Hepatic stellate cell (primary cell): ENCODE data around the gene CCDC141.

ENCODE experiments used
- DNase-seq: peaks from one replicate; pipeline ENCODE4 v3.0.0; 2011; ENCODE audit warnings: low spot score

The CCDC141 gene

DNA sequence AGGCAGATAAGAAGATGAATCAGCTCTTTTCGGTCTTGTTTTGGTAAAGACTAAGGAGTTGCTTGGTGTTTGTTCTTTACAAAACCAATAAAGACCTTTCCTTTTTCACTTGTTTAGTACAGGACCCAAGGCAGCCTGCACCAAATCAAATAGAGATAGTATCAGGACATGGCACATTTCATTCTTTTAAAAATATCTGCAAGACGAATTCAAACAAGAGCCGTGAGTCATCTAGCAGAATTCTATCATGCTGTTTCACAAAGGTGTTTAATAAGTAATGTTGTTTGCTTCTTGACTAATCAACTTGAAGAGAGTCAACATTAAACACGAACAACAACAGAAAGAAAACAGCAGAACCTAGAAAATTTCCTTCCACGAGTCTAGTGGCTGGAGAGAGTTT is 139.9 kb downstream of the CCDC141 start:
- no peak for DNase-seq

DNA sequence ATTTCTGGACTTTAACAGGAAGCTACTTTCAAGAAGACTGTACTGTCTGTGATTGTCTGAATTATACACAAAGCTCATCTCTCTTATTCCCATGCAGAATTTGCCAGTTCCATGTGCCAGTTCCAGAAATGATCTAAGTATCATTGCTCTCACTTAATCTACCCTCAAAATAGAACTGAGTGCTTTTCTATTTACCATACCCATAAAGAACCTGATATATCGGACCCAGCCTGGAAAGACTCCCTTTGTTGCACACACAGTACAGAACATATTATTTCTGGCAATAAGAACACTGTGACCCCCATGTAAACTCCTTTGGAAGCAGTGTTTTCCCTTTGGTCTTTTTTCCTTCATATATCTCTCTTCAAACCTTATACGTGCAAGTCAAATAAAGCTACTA is 140.4 kb downstream of the CCDC141 start:
- DNase-seq, result no peak

DNA sequence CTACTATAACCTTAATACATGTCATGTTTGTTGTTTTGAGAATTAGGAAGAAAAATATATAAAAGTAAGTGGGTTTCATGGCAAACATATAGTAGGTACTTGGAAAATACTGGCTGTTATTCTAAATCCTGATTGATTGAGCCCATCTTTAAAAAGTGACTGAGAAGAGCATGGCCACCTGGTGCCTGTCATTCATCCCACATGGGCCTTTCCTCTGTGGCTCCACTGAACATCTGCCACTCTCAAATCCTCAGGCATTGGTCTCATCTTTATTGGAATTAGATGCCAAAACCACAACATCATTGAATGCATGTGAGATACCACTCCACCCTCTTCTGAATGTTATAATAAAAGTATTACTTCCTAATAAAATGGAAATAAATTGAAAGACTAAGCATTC is 141.1 kb downstream of the CCDC141 start:
- no peak for DNase-seq

DNA sequence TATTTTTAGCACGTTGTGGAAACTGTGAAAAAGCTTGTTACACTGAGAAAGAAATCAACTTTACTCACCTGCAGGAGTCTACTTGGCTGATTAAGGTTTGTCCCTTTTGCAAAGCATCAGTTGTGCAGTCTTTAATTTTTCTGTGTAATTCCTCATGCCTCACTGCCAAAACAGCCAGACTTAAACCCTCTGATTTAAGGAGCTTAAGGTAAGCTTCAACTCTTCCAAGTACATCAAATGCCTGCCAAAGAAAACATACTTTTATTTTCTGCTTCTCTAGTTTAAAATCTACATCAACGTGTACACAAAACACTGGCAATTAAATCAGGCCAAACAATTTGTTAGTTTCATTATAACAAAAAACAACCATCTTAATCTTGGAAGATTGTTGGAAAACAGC is 144.7 kb downstream of the CCDC141 start:
- DNase-seq, result no peak

DNA sequence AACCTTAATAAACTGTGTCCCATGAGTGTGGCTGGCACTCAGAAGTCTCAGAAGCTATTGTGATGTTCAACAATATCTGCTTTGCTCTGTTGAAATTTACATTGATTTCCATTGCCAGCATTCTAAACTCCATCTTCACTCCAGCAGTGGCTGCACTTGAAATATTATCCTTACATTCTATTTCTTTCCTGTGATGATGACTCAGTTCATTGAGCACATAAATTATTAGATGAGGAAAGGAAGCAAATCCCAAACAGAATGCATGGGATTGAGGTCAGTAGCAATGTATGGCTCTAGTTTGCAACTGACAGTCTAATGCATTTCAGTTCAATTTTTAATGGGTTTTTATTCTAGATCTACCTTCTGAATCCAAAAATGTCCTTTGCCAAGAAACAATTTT is 150.3 kb downstream of the CCDC141 start:
- no peak for DNase-seq

GRCh38 chr2:178895872-178896271 is 154.1 kb downstream of the CCDC141 start:
- no peak for DNase-seq

- DNase-seq, result no peak
These were observed 154.8 kb downstream of the CCDC141 start for GRCh38 chr2:178895171-178895570.

DNA sequence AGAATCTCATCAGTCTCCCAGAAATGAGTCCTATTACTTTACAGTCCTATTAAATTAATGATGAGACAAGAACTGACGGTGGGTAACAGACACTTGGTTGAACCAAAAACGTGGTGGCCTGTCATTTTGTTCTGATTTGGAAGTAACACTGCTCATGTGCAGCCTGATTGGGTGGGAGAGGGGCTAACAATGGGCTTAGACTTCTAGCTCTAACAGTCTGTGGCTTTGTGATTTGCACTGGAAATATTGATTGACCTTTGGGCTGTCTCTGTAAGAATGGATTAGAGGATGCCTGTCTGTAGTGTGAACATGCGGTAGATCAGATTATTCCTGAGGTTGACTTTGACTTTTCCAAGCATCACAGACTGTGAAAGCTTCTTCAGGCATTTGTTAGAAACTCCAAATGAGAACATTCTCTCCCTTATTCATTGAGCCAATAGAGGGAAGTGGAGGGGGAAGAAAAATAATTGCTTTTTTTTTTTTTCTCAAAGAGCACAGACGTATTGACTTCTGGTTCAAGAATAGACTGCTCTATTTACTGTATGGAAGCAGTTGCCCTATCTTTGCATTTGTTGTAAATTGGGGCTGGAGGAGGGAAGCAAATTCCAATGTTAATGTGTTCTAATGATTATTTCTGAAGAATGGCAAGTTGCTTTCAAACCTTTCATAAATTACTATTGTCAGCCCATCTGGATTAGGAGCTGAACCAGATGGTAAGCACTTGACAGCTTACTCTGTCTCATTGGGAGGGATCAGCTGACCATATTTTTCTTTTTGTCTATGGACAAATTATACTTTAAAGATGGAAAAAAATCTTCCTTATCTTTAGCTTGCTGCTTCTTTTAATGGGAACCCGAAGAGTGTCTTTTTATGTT is 156.9 kb downstream of the CCDC141 start:
- no peak for DNase-seq

- no peak for DNase-seq
These were observed 157.9 kb downstream of the CCDC141 start for GRCh38 chr2:178891959-178892485.

GRCh38 chr2:178891265-178891958 is 158.5 kb downstream of the CCDC141 start:
- DNase-seq, result peak; percentile 4

- DNase-seq, result no peak
These were observed 163.9 kb downstream of the CCDC141 start for GRCh38 chr2:178886006-178886405.

DNA sequence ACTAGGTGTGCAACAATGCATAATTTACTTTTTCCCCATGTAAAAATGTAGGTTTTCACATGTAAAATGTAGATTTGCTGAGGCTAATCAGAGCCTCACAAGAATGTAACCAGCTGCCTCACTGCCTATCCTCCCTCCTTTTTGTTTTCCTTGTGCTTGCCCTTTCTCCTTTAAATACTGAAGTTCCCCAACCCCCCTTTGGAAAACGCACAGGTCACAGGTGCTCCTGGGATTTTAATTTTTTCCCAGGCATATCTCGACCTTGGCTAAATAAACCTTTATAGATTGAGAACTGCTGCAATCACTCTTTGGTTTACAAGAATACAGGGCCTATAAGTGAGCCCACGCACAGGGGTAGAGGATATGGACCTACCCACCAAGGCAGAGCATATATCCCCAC is 165.5 kb downstream of the CCDC141 start:
- no peak for DNase-seq

GRCh38 chr2:178882666-178883440 is 167.1 kb downstream of the CCDC141 start:
- DNase-seq, result no peak

GRCh38 chr2:178881075-178881474 is 168.9 kb downstream of the CCDC141 start:
- DNase-seq, result no peak

GRCh38 chr2:178880257-178880656 is 169.7 kb downstream of the CCDC141 start:
- DNase-seq, result no peak

- no peak for DNase-seq
These were observed 172.1 kb downstream of the CCDC141 start for GRCh38 chr2:178877874-178878273.

- DNase-seq, result no peak
These were observed 175.3 kb downstream of the CCDC141 start for GRCh38 chr2:178874529-178875240.

DNA sequence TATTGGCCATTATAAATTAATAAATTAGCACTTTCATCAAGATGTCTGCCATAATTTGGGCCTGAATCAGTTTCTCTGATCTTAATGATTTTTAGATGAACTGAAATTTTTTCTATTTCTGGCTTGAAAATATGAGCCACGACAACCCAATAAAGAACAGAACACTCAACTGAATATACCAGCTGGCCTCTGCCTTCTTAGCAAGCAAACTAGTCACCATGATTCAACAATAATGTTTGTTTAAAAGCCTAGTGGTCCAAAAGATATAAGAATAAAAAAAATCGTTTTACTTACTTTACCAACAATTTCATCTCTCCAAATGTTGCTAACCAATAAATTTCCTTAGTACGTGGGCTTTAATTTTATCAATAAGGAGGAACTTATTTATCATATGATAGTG is 176.0 kb downstream of the CCDC141 start:
- no peak for DNase-seq

- DNase-seq, result no peak
These were observed 178.4 kb downstream of the CCDC141 start for GRCh38 chr2:178871536-178871935.

- no peak for DNase-seq
These were observed 179.2 kb downstream of the CCDC141 start for GRCh38 chr2:178870703-178871102.

DNA sequence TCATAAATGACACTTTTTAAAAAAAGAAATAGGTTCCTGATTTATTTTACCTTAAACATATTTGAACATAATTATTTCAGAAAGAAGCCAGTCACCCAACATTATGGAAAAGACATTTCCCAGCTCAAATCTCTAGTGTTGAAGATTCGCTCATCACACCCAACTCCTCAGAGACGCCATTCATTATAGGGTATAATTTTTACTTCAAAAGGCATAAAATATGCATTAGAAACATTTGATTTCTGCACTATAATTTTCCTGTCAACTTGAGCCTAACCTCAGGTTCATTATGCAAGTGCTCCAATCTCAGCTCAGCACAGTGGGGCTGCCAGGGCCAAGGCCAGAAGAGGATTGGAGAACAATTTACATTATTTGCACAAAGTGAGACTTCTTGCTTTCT is 183.9 kb downstream of the CCDC141 start:
- DNase-seq, result no peak
